Right lobe of liver (tissue), 6 donors: ENCODE measurements around the gene PDIK1L. TPM values are rescaled to one million over a fixed set of nuclear protein-coding genes. Genes with fewer than 3 reads are reported as not detected.

Source experiments
- ATAC-seq, 4 donors: fragments of 200-7000 bp; cut with Tn5 transposase; one replicate each; pipeline ENCODE4 v1.9.1; 2020; ENCODE audit warnings: mild to moderate bottlenecking in 4 of 4, moderate library complexity in 4 of 4
- DNase-seq, 3 donors: peaks; one replicate each; pipeline ENCODE4 v3.0.0-alpha.2; 2020
- H3K27ac ChIP-seq, 3 donors: fragments of 200-600 bp; one replicate each; pipeline ENCODE4 v1.8.0; 2022
- H3K27me3 ChIP-seq, 2 donors: fragments of 200-600 bp; one replicate each; pipeline ENCODE4 v1.8.0; 2022
- H3K36me3 ChIP-seq, 4 donors: fragments of 200-600 bp; sonication (generic) in 1 of 4; one replicate each; pipeline versions ENCODE4 v1.5.1 to v1.8.0; 2017 to 2022; ENCODE audit warnings: control low read depth in 1 of 4
- H3K4me1 ChIP-seq, 4 donors: fragments of 200-600 bp; sonication (generic) in 1 of 4; one replicate each; pipeline versions ENCODE4 v1.5.1 to v1.8.0; 2017 to 2022; ENCODE audit warnings: control low read depth in 1 of 4
- H3K4me3 ChIP-seq, 3 donors: fragments of 200-600 bp; one replicate each; pipeline ENCODE4 v1.8.0; 2022
- H3K9me3 ChIP-seq, 4 donors: fragments of 200-600 bp; sonication (generic) in 1 of 4; one replicate each; pipeline versions ENCODE4 v1.5.1 to v1.8.0; 2017 to 2022; ENCODE audit warnings: control low read depth in 1 of 4
- CTCF ChIP-seq, 4 donors: fragments of 200-600 bp in 3 of 4; fragments of 450-650 bp in 1 of 4; IDR thresholded peaks; one replicate each; pipeline versions ENCODE4 v1.5.1 to v1.8.0; 2016 to 2022; ENCODE audit warnings: antibody characterized with exemption in 4 of 4, mild to moderate bottlenecking in 2 of 4
- POLR2A ChIP-seq: fragments of 450-650 bp; IDR thresholded peaks from one replicate; pipeline ENCODE4 v1.6.1; 2017; ENCODE audit warnings: antibody characterized with exemption, mild to moderate bottlenecking
- WGBS: methylation state at CpG from one replicate; pipeline ENCODE4 v1.1.6; 2018; ENCODE audit warnings: low coverage, low lambda C conversion rate; ENCODE audit not compliant: insufficient coverage; ENCODE audit errors: missing lambda C conversion rate; 5-methylcytosine and 5-hydroxymethylcytosine counted together
- intact Hi-C, 2 donors: fragments of 100-400 bp; cut with DNase I; formaldehyde crosslinking; loops; one replicate each; pipeline versions ENCODE4 v1.11.2 to v1.14.1; 2022
- total RNA-seq, 6 experiments: library from RNA; depleted of rRNA in 2 of 6; stranded (reverse); fragments of >200 nt in 2 of 6; fragmentation: NEBNext Ultra II Directional in 3 of 6; extraction: Animal tissue kit (Norgen Biotek cat#: 25700) in 3 of 6; gene quantifications; one replicate each; pipeline versions ENCODE4 v1.1.0 to v1.2.4, GENCODE V29; 2016 to 2023
- donor health status: DM: no; HTN: yes; CAD: no.
- donor health status: DM: no; HTN: no; CAD: no.
- donor health status: DM: no; HTN: no; CAD: no.
- donor health status: DM: no; HTN: yes; CAD: no.
- donor health status: DM: no; HTN: yes; CAD: no.

The PDIK1L gene
- total RNA-seq, 6 experiments from 2014 or later, result 3.8 to 7.5 (median 5.1) TPM

- TF ChIP-seq POLR2A (no peak), CTCF (IDR thresholded peaks at IDR 0.05) (no peak)
- 43% methylated on average over 3 of the region's 7 CpGs for WGBS
- Histone ChIP-seq H3K27ac (no peak overlapping the region), H3K9me3 (no peaks in the 10 kb centered on the region), H3K4me3 (no peak overlapping the region), H3K27me3 (no peaks in the 10 kb centered on the region), H3K36me3 (no peaks in the 10 kb centered on the region), H3K4me1 (peaks cover 0 to 10% (median 4%) of the 10 kb centered on the region in 4 donors)
- intact Hi-C loops, result no loop called here
- DNase-seq, result no peak
- ATAC-seq, result no peak
Measured at GRCh38 chr1:26079178-26079563, 32.5 kb upstream of the PDIK1L start.

- intact Hi-C loops, result no loop called here
- Histone ChIP-seq H3K4me3 (no peak overlapping the region), H3K27ac (no peak overlapping the region), H3K36me3 (no peaks in the 10 kb centered on the region), H3K4me1 (peaks cover 0 to 10% (median 4%) of the 10 kb centered on the region in 4 donors), H3K27me3 (no peaks in the 10 kb centered on the region), H3K9me3 (no peaks in the 10 kb centered on the region)
- no peak for DNase-seq
- ATAC-seq, result no peak
- TF ChIP-seq POLR2A (no peak), CTCF (IDR thresholded peaks at IDR 0.05) (no peak)
- 38% methylated on average over 9 of the region's 9 CpGs for WGBS
Measured at GRCh38 chr1:26079960-26080814, 31.4 kb upstream of the PDIK1L start.

- Histone ChIP-seq H3K4me3 (no peak overlapping the region), H3K36me3 (no peaks in the 10 kb centered on the region), H3K27ac (no peak overlapping the region), H3K27me3 (no peaks in the 10 kb centered on the region), H3K9me3 (no peaks in the 10 kb centered on the region), H3K4me1 (peaks cover 0 to 5% (median 0%) of the 10 kb centered on the region in 4 donors)
- TF ChIP-seq CTCF (IDR thresholded peaks at IDR 0.05) (no peak), POLR2A (no peak)
- ATAC-seq (no peak), DNase-seq (no peak)
- 94% methylated on average over 3 of the region's 8 CpGs for WGBS
- intact Hi-C loops, result no loop called here
Measured at GRCh38 chr1:26081267-26082019, 30.2 kb upstream of the PDIK1L start.

- intact Hi-C loops, result no loop called here
- H3K27ac ChIP-seq, result no peak overlapping the region
- H3K36me3 ChIP-seq, result no peaks in the 10 kb centered on the region
- ATAC-seq (no peak), DNase-seq (no peak)
- 64% methylated on average over 3 of the region's 3 CpGs for WGBS
- no peak overlapping the region for H3K4me3 ChIP-seq
- no peaks in the 10 kb centered on the region for H3K9me3 ChIP-seq
- peaks cover 0 to 5% (median 0%) of the 10 kb centered on the region in 4 donors for H3K4me1 ChIP-seq
- no peak for TF ChIP-seq POLR2A
- TF ChIP-seq CTCF (IDR thresholded peaks at IDR 0.05), result no peak
- H3K27me3 ChIP-seq, result no peaks in the 10 kb centered on the region
Measured at GRCh38 chr1:26082020-26082350, 29.6 kb upstream of the PDIK1L start.
